SU-DHL-6 (cell line): Measurements from ENCODE around the gene CLIP4.

ENCODE experiments used
- H2AFZ ChIP-seq: fragments of 200-600 bp; sonication (generic); 2 replicates; pipeline ENCODE4 v1.6.1; 2014; ENCODE audit warnings: low read depth, mild to moderate bottlenecking, moderate library complexity, mixed read lengths, antibody characterized with exemption, low read length; ENCODE audit not compliant: severe bottlenecking
- H3F3A ChIP-seq: fragments of 200-600 bp; shearing (Covaris generic); 2 replicates; pipeline ENCODE4 v1.6.0; 2016; ENCODE audit warnings: antibody characterized with exemption, mild to moderate bottlenecking; ENCODE audit not compliant: insufficient read depth
- H3K27ac ChIP-seq: fragments of 200-600 bp; sonication (generic); 2 replicates; pipeline ENCODE4 v1.5.1; 2016; ENCODE audit warnings: low read depth, mild to moderate bottlenecking, low read length, moderate library complexity, mixed read lengths
- H3K27me3 ChIP-seq: fragments of 200-600 bp; sonication (generic), shearing (Covaris generic); 2 replicates; pipeline ENCODE4 v1.6.0; 2014; ENCODE audit warnings: mild to moderate bottlenecking, low read length
- H3K36me3 ChIP-seq: fragments of 200-600 bp; sonication (generic); 2 replicates; pipeline ENCODE4 v1.6.1; 2014; ENCODE audit warnings: mild to moderate bottlenecking, low read length, mixed read lengths
- H3K4me2 ChIP-seq: fragments of 300-600, 200-600 bp; shearing (Covaris generic), sonication (generic); 2 replicates; pipeline ENCODE4 v1.6.0; 2014; ENCODE audit warnings: low read length, low read depth, mild to moderate bottlenecking; ENCODE audit not compliant: poor library complexity, severe bottlenecking
- H3K4me3 ChIP-seq: fragments of 200-600 bp; sonication (generic); 2 replicates; pipeline ENCODE4 v1.5.1; 2014; ENCODE audit warnings: antibody characterized with exemption, low read length, mild to moderate bottlenecking, mixed read lengths; ENCODE audit not compliant: insufficient read depth, poor library complexity, severe bottlenecking
- H3K79me2 ChIP-seq: fragments of 200-600 bp; sonication (generic); 2 replicates; pipeline ENCODE4 v1.6.1; 2014; ENCODE audit warnings: mild to moderate bottlenecking, low read length, moderate library complexity; ENCODE audit not compliant: insufficient read depth
- H3K9ac ChIP-seq: fragments of 200-600 bp; sonication (generic); 2 replicates; pipeline ENCODE4 v1.7.0; 2014; ENCODE audit warnings: mild to moderate bottlenecking, low read length
- H3K9me2 ChIP-seq: fragments of 200-600 bp; sonication (generic); replicated peaks from 2 replicates; pipeline ENCODE4 v1.6.1; 2014; ENCODE audit warnings: low read length; ENCODE audit not compliant: insufficient read depth
- H3K9me3 ChIP-seq: fragments of 200-600 bp; sonication (generic); 2 replicates; pipeline ENCODE4 v1.6.1; 2014; ENCODE audit warnings: low read length, mixed read lengths; ENCODE audit not compliant: insufficient read depth
- H4K20me1 ChIP-seq: fragments of 200-600 bp; sonication (generic); 2 replicates; pipeline ENCODE4 v1.6.1; 2014; ENCODE audit warnings: low read depth, mild to moderate bottlenecking, antibody characterized with exemption, low read length, moderate library complexity, mixed read lengths
- CTCF ChIP-seq: fragments of 200-600 bp; sonication (generic); IDR thresholded peaks from one replicate; pipeline ENCODE4 v1.5.1; 2017; ENCODE audit warnings: antibody characterized with exemption, mild to moderate bottlenecking, low read length, moderate library complexity; ENCODE audit not compliant: insufficient read depth, poor library complexity, severe bottlenecking
- EZH2phosphoT487 ChIP-seq: fragments of 200-600 bp; sonication (generic), shearing (Covaris generic); conservative IDR thresholded peaks from 2 replicates; pipeline ENCODE4 v1.6.1; 2018; ENCODE audit warnings: mild to moderate bottlenecking, antibody characterized with exemption, low read length, moderate library complexity, mixed read lengths

The CLIP4 gene

DNA sequence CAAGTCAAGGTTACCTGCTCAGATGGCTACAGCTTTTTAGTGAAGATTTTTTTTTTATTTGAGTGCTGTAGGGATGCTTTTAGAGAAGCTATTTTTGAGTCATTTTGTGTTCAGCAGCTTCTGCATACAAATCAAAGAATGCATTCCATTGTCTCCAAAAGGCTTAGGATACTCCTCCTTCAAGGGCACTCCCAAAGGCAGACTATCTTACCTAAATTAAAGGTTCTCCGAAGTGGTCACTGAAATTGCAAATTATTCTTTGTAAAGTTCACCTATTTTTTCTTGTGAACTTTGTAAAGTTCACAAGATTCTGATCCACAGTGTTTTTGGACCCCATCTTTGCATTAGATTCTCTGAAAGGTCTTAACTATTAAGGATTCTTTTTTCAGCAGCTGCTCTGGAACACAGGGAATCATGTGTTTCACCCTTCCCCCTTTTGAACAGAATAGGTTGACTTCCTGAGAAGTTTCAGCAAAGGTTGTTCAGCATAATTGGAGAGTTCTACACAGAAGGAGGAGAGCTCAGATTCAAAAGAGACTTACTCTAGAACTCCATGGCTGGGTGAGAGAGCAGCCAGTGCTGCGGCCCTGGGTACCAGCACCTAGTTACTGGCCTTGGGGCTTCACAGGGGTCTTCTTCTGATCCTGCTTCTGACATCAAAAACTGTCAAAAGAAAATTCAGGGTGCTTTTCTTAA, 14.5 kb downstream of the CLIP4 start:
- H3K9me2 ChIP-seq = no peaks in the 10 kb centered on the region
- no peaks in the 10 kb centered on the region for H4K20me1 ChIP-seq
- no peaks in the 10 kb centered on the region for H3F3A ChIP-seq
- no peaks in the 10 kb centered on the region for H3K9me3 ChIP-seq
- TF ChIP-seq EZH2phosphoT487 (no peak), CTCF (no peak)
- H3K9ac ChIP-seq = no peak overlapping the region
- H3K4me2 ChIP-seq = peak overlapping the region; percentile 37
- H3K36me3 ChIP-seq = no peaks in the 10 kb centered on the region; the same call in 1 of the 2 replicates
- H3K4me3 ChIP-seq = no peak overlapping the region
- no peak overlapping the region for H3K27ac ChIP-seq
- H3K27me3 ChIP-seq = no peaks in the 10 kb centered on the region
- peak overlapping the region; percentile 44 for H2AFZ ChIP-seq
- H3K79me2 ChIP-seq = no peaks in the 10 kb centered on the region

DNA sequence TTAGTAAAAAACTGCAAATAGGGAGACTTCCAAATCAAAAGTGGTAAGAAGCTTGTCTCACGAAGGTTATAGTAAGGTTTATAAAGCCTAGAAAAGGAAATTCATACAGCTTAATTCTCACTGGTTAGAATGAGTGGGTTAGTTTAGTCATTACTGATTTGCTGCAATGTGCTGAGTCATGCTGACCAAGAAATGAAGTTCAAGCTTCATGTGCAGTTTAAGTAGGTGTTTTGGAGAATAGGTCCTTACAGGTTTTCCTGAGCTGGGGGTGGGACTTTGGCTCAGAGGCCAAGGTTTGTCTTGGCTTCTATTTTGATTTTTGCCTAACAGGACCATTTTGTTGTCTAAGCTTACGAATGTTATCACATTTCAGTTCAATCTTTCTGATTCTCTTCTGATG, 15.1 kb downstream of the CLIP4 start:
- no peaks in the 10 kb centered on the region for H3K9me2 ChIP-seq
- H3K9ac ChIP-seq = no peak overlapping the region
- H3K4me3 ChIP-seq = no peak overlapping the region
- H3K27ac ChIP-seq = no peak overlapping the region
- H3K36me3 ChIP-seq = no peaks in the 10 kb centered on the region
- TF ChIP-seq CTCF = no peak
- TF ChIP-seq EZH2phosphoT487 = no peak
- no peaks in the 10 kb centered on the region for H3K9me3 ChIP-seq
- no peaks in the 10 kb centered on the region for H3K79me2 ChIP-seq
- peaks cover 4% of the 10 kb centered on the region; the same call in 1 of the 2 replicates for H3F3A ChIP-seq
- peak overlapping the region; percentile 44 for H2AFZ ChIP-seq
- no peaks in the 10 kb centered on the region for H3K27me3 ChIP-seq
- peak overlapping the region; percentile 37 for H3K4me2 ChIP-seq
- no peaks in the 10 kb centered on the region for H4K20me1 ChIP-seq

DNA sequence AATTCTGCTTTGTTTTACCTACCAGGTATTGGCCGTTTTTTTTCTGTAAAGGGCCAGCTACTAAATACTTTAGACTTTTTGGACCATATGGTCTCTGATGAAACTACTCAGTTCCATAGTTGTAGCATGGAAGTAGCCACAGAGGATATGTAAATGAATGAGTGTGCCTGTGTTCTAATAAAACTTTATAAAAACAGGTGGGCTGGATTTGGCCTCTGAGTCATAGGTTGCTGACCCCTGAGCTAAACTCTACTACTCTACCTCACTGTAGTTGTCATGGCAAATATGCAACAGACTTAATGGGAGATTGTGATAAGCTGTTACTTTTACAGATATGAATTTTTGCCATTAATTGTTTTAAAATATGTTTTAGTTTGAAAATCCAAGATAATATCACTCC, 19.7 kb downstream of the CLIP4 start:
- TF ChIP-seq CTCF = no peak
- Histone ChIP-seq H2AFZ (no peak overlapping the region), H3K4me3 (no peak overlapping the region), H4K20me1 (no peaks in the 10 kb centered on the region), H3F3A (peaks cover 6% of the 10 kb centered on the region; the same call in 1 of the 2 replicates), H3K27ac (peak overlapping the region; percentile 46), H3K9me3 (no peaks in the 10 kb centered on the region), H3K36me3 (no peaks in the 10 kb centered on the region), H3K79me2 (no peaks in the 10 kb centered on the region), H3K27me3 (no peaks in the 10 kb centered on the region), H3K9me2 (no peaks in the 10 kb centered on the region), H3K4me2 (peak overlapping the region; percentile 38), H3K9ac (no peak overlapping the region)
